Psoas muscle (tissue), 8 donors: ENCODE measurements around the gene IRAK3. TPM values are rescaled to one million over a fixed set of nuclear protein-coding genes. Genes with fewer than 3 reads are reported as not detected.

Experiments used
- ATAC-seq, 4 donors: fragments of 200-7000 bp; cut with Tn5 transposase; one replicate each; pipeline ENCODE4 v1.9.1; 2020; ENCODE audit warnings: moderate library complexity in 3 of 4, mild to moderate bottlenecking in 2 of 4
- DNase-seq, 2 donors: peaks; one replicate each; pipeline ENCODE4 v3.0.0-alpha.2; 2020
- H3K27ac ChIP-seq: fragments of 200-600 bp; one replicate; pipeline ENCODE4 v1.8.0; 2022
- H3K27me3 ChIP-seq, 3 donors: fragments of 200-600 bp in 1 of 3; one replicate each; pipeline versions ENCODE4 v1.6.1 to v1.8.0; 2013 to 2022; ENCODE audit warnings: low read length in 2 of 3, mild to moderate bottlenecking in 2 of 3, moderate library complexity in 1 of 3; ENCODE audit not compliant: insufficient read depth in 3 of 3
- H3K36me3 ChIP-seq, 2 donors: fragments of 200-600 bp in 1 of 2; one replicate each; pipeline versions ENCODE4 v1.6.1 to v1.8.0; 2013 to 2022; ENCODE audit warnings: low read depth in 1 of 2, mild to moderate bottlenecking in 1 of 2, moderate library complexity in 1 of 2; ENCODE audit not compliant: insufficient read depth in 1 of 2
- H3K4me1 ChIP-seq: fragments of 200-600 bp; one replicate; pipeline ENCODE4 v1.8.0; 2022
- H3K4me3 ChIP-seq: fragments of 200-600 bp; one replicate; pipeline ENCODE4 v1.8.0; 2022; ENCODE audit warnings: mild to moderate bottlenecking
- H3K9me3 ChIP-seq: fragments of 200-600 bp; one replicate; pipeline ENCODE4 v1.8.0; 2022
- CTCF ChIP-seq: fragments of 200-600 bp; IDR thresholded peaks from one replicate; pipeline ENCODE4 v1.8.0; 2022; ENCODE audit warnings: antibody characterized with exemption
- WGBS, 3 donors: extraction: QIAGEN DNeasy Blood & Tissue Kit; methylation state at CpG; one replicate each; pipeline versions ENCODE4 v1.1.6 to v1.1.7; 2013; 5-methylcytosine and 5-hydroxymethylcytosine counted together
- intact Hi-C, 2 donors: fragments of 100-400 bp; cut with DNase I; formaldehyde crosslinking; loops; one replicate each; pipeline versions ENCODE4 v1.11.0 to v1.14.2; 2022
- polyA plus RNA-seq, 3 donors: library from polyadenylated mRNA; stranded (reverse); fragments of 200-250 nt; gene quantifications; one replicate each; pipeline ENCODE4 v1.2.3, GENCODE V29; 2013
- total RNA-seq, 4 donors: library from RNA; stranded (reverse); fragmentation: NEBNext Ultra II Directional in 2 of 4; extraction: Animal tissue kit (Norgen Biotek cat#: 25700) in 2 of 4; gene quantifications; one replicate each; pipeline versions ENCODE4 v1.2.1 to v1.2.4, GENCODE V29; 2021 to 2023
- donor health status: healthy with polysubstance abuse.
- donor health status: DM: no; HTN: no; CAD: no; lungs with moderate emphysema.
- donor health status: Bipolar disorder and iron deficiency.
- donor health status: healthy.
- donor health status: DM: yes; HTN: yes; CAD: no.
- donor health status: DM: no; HTN: no; CAD: no.
- donor health status: DM: no; HTN: no; CAD: no.
- donor health status: DM: yes; HTN: yes; CAD: no.

The IRAK3 gene
- total and polyA plus RNA-seq, 7 donors, result 0.97 to 4.0 (median 2.2) TPM

- Histone ChIP-seq H3K9me3 (no peaks in the 10 kb centered on the region), H3K4me1 (no peaks in the 10 kb centered on the region), H3K27me3 (no peaks in the 10 kb centered on the region), H3K4me3 (no peak overlapping the region), H3K36me3 (no peaks in the 10 kb centered on the region), H3K27ac (no peak overlapping the region)
- no peak for TF ChIP-seq CTCF
- intact Hi-C loops, result no loop called here
- no peak for ATAC-seq
- DNase-seq, result no peak
- WGBS, 3 donors, result 44 to 75% (median 58%) methylated on average over 1 of the region's 1 CpG
These were observed 91.5 kb downstream of the IRAK3 start for GRCh38 chr12:66280561-66280960.

- TF ChIP-seq CTCF, result no peak
- H3K36me3 ChIP-seq, result no peaks in the 10 kb centered on the region
- no peaks in the 10 kb centered on the region for H3K27me3 ChIP-seq
- WGBS, 3 donors, result 82 to 90% (median 86%) methylated on average over 3 of the region's 3 CpGs
- H3K27ac ChIP-seq, result no peak overlapping the region
- H3K4me3 ChIP-seq, result no peak overlapping the region
- intact Hi-C loops, result no loop called here
- H3K4me1 ChIP-seq, result no peaks in the 10 kb centered on the region
- H3K9me3 ChIP-seq, result no peaks in the 10 kb centered on the region
- ATAC-seq, result no peak
- no peak for DNase-seq
These were observed 93.2 kb downstream of the IRAK3 start for GRCh38 chr12:66282244-66282643.

- H3K36me3 ChIP-seq, result no peaks in the 10 kb centered on the region
- ATAC-seq, result no peak
- WGBS, 3 donors, result 97 to 99% (median 97%) methylated on average over 3 of the region's 3 CpGs
- H3K27me3 ChIP-seq, result peaks cover 0 to 6% (median 0%) of the 10 kb centered on the region in 3 donors
- no peaks in the 10 kb centered on the region for H3K9me3 ChIP-seq
- DNase-seq, result no peak
- H3K27ac ChIP-seq, result no peak overlapping the region
- H3K4me1 ChIP-seq, result no peaks in the 10 kb centered on the region
- intact Hi-C loops, result no loop called here
- H3K4me3 ChIP-seq, result no peak overlapping the region
- no peak for TF ChIP-seq CTCF
These were observed 98.3 kb downstream of the IRAK3 start for GRCh38 chr12:66287275-66287674.

- H3K9me3 ChIP-seq, result no peaks in the 10 kb centered on the region
- no peak overlapping the region for H3K27ac ChIP-seq
- no peaks in the 10 kb centered on the region for H3K36me3 ChIP-seq
- peaks cover 0 to 6% (median 0%) of the 10 kb centered on the region in 3 donors for H3K27me3 ChIP-seq
- H3K4me1 ChIP-seq, result no peaks in the 10 kb centered on the region
- ATAC-seq (no peak), DNase-seq (no peak)
- H3K4me3 ChIP-seq, result no peak overlapping the region
- TF ChIP-seq CTCF, result no peak
- intact Hi-C loops, result no loop called here
- 86 to 90% (median 87%) methylated on average over 5 of the region's 5 CpGs for WGBS, 3 donors
These were observed 99.1 kb downstream of the IRAK3 start for GRCh38 chr12:66288121-66288520.

- ATAC-seq (no peak), DNase-seq (no peak)
- no peak for TF ChIP-seq CTCF
- no peaks in the 10 kb centered on the region for H3K4me1 ChIP-seq
- H3K9me3 ChIP-seq, result no peaks in the 10 kb centered on the region
- no peak overlapping the region for H3K4me3 ChIP-seq
- 79 to 89% (median 88%) methylated on average over 2 of the region's 2 CpGs for WGBS, 3 donors
- intact Hi-C loops, result no loop called here
- peaks cover 0 to 6% (median 0%) of the 10 kb centered on the region in 3 donors for H3K27me3 ChIP-seq
- H3K27ac ChIP-seq, result no peak overlapping the region
- no peaks in the 10 kb centered on the region for H3K36me3 ChIP-seq
These were observed 100.5 kb downstream of the IRAK3 start for GRCh38 chr12:66289485-66289884.
